Activated CD4-positive, alpha-beta T cell treated with anti-CD3 and anti-CD28 coated beads for 4 hours (primary cell): Measurements from ENCODE around the gene NOS1.
A peak's percentile ranks its signal among the peaks of the same experiment; 100 is the strongest.
"Not testable (repeated sequence)": the region's sequence is repeated elsewhere in the genome, so short reads cannot be mapped to it uniquely, and the experiment has no call there.

ENCODE experiments used
- DNase-seq, 2 donors: peaks; one replicate each; pipeline ENCODE4 v3.0.0-alpha.2; 2020

The NOS1 gene

GRCh38 chr12:117243488-117243887 lies 117.9 kb downstream of the NOS1 start:
- no peak for DNase-seq

- DNase-seq, result no peak
These were observed 119.7 kb downstream of the NOS1 start for GRCh38 chr12:117241697-117242096.

GRCh38 chr12:117240081-117240755 lies 121.2 kb downstream of the NOS1 start:
- DNase-seq, result no peak

GRCh38 chr12:117236456-117237001 lies 124.9 kb downstream of the NOS1 start:
- peak; percentile 57 to 73 for DNase-seq

- DNase-seq, result no peak
These were observed 126.2 kb downstream of the NOS1 start for GRCh38 chr12:117235261-117235660.

- no peak for DNase-seq
These were observed 127.0 kb downstream of the NOS1 start for GRCh38 chr12:117234441-117234840.

- no peak for DNase-seq
These were observed 129.7 kb downstream of the NOS1 start for GRCh38 chr12:117231750-117232149.

GRCh38 chr12:117228239-117228638 lies 133.2 kb downstream of the NOS1 start:
- DNase-seq, result no peak

GRCh38 chr12:117227000-117227653 lies 134.3 kb downstream of the NOS1 start:
- no peak for DNase-seq

- DNase-seq, result no peak
These were observed 134.9 kb downstream of the NOS1 start for GRCh38 chr12:117226505-117226904.

GRCh38 chr12:117225179-117225578 lies 136.2 kb downstream of the NOS1 start:
- DNase-seq, result no peak

GRCh38 chr12:117220947-117221346 lies 140.5 kb downstream of the NOS1 start:
- not testable (repeated sequence) for DNase-seq

- DNase-seq, result no peak
These were observed 143.3 kb downstream of the NOS1 start for GRCh38 chr12:117218149-117218548.

GRCh38 chr12:117216686-117217085 lies 144.7 kb downstream of the NOS1 start:
- no peak for DNase-seq

- DNase-seq, result no peak
These were observed 146.6 kb downstream of the NOS1 start for GRCh38 chr12:117214797-117215196.

GRCh38 chr12:117213295-117213808 lies 148.1 kb downstream of the NOS1 start:
- no peak for DNase-seq

GRCh38 chr12:117212563-117213190 lies 148.7 kb downstream of the NOS1 start:
- DNase-seq, result peak; percentile 47 to 66

GRCh38 chr12:117210266-117210918 lies 151.0 kb downstream of the NOS1 start:
- DNase-seq, result no peak

GRCh38 chr12:117209626-117210025 lies 151.8 kb downstream of the NOS1 start:
- no peak for DNase-seq

- DNase-seq, result no peak
These were observed 152.5 kb downstream of the NOS1 start for GRCh38 chr12:117208811-117209455.

- DNase-seq, result no peak
These were observed 153.2 kb downstream of the NOS1 start for GRCh38 chr12:117208206-117208605.

- DNase-seq, result no peak
These were observed 153.8 kb downstream of the NOS1 start for GRCh38 chr12:117207675-117208074.

GRCh38 chr12:117202556-117202955 lies 158.9 kb downstream of the NOS1 start:
- no peak for DNase-seq
